ENCODE data around the gene PKD1. TPM values are rescaled to one million over a fixed set of nuclear protein-coding genes. Genes with fewer than 3 reads are reported as not detected.
A peak's percentile ranks its signal among the peaks of the same experiment; 100 is the strongest.
"Not testable (repeated sequence)": the region's sequence is repeated elsewhere in the genome, so short reads cannot be mapped to it uniquely, and the experiment has no call there.

PKD1 gene
- total RNA-seq, 2 donors from 2014 or later = 66.4 to 145 TPM

DNA sequence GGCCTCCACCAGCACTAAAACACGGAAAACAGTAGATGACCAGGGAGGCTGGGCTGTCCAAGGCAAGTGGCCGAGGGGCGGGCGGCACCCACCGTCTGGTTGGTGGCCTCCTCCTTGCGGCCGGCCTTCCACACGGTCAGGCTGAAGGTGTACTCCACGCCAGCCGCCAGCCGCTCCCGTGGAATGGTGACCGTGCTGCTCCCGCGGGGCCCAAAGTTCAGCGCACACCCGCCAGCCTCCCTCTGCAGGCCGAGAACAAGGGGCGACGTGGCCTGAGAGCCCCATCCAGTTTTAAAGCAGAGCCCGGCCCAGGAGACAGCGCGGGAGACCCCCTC is 27.9 kb downstream of the PKD1 start:
- DNase-seq (ENCODE audit: low spot score); H3K27ac Mint-ChIP-seq; ATAC-seq; H3K27me3 Mint-ChIP-seq; H3K4me1 Mint-ChIP-seq (ENCODE audit: low read depth in 2 of 2); H3K4me3 Mint-ChIP-seq; H3K9me3 Mint-ChIP-seq; H3K36me3 Mint-ChIP-seq: not testable (repeated sequence)

- not testable (repeated sequence) for H3K4me3 Mint-ChIP-seq; H3K4me1 Mint-ChIP-seq (ENCODE audit: low read depth in 2 of 2); H3K36me3 Mint-ChIP-seq; DNase-seq (ENCODE audit: low spot score); H3K27me3 Mint-ChIP-seq; ATAC-seq; H3K9me3 Mint-ChIP-seq; H3K27ac Mint-ChIP-seq
Observed at GRCh38 chr16:2107121-2107790, 28.4 kb downstream of the PKD1 start.

DNA sequence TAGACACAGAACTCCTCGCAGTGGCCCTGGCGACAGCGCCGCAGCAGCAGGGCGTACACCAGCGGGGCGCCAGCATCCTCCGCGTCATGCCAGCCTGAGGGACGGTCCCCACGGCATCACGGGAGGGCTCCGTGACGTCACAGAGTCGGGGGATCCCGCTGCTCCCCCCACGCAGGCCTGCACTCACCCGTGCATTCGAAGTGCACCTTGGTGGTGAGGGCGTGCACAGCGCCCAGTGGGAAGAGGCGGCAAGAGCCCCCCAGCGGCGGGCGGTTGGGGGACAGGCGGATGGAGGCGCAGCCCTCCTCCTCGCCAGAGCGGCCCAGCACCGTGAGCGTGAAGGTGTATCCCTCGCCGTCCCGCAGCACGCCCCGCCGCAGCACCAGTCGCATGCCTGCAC is 29.5 kb downstream of the PKD1 start:
- H3K36me3 Mint-ChIP-seq; H3K27me3 Mint-ChIP-seq; H3K27ac Mint-ChIP-seq; H3K4me1 Mint-ChIP-seq (ENCODE audit: low read depth in 2 of 2); DNase-seq (ENCODE audit: low spot score); H3K9me3 Mint-ChIP-seq; ATAC-seq; H3K4me3 Mint-ChIP-seq: not testable (repeated sequence)

DNA sequence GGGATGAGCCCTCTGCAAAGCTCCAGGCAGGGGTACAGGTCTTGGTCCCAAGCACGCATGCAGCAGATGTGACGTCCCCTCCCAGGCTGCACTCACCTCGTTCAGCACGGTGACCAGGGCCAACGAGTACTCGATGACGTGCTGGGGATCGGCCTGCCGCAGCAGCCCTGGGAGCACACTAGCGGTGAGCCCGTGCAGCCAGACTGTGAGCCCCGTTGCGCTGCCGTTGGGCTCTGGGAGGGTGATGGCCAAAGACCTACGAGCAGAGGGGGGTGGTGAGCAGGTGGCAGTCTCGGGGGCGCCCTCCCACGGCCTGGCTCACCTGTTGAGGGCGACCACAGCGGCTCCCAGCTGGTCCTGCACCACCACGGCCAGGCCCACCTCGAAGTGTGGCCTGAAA is 29.9 kb downstream of the PKD1 start:
- not testable (repeated sequence) for H3K4me1 Mint-ChIP-seq (ENCODE audit: low read depth in 2 of 2); DNase-seq (ENCODE audit: low spot score); H3K36me3 Mint-ChIP-seq; H3K9me3 Mint-ChIP-seq; H3K4me3 Mint-ChIP-seq; ATAC-seq; H3K27ac Mint-ChIP-seq; H3K27me3 Mint-ChIP-seq

DNA sequence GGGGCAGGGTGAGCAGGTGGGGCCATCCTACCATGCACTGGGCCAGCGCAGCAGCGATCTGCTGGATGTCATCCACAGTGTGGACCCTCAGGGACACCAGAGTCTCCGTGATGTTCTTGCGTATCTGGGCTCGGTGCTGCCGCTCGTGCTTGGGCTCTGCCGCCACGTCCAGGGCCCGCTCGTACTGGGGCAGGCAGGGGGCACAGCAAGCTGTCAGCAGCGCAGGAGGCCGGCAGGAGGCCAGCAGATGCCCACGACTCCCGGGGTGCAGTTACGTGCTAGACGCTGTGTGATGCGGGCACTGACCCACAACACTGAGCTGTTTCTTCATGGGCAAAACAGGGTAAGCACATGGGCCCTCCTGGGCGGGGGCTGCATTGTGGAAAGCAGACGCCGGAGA is 30.4 kb downstream of the PKD1 start:
- not testable (repeated sequence) for H3K4me3 Mint-ChIP-seq; H3K27me3 Mint-ChIP-seq; H3K4me1 Mint-ChIP-seq (ENCODE audit: low read depth in 2 of 2); H3K27ac Mint-ChIP-seq; ATAC-seq; DNase-seq (ENCODE audit: low spot score); H3K36me3 Mint-ChIP-seq; H3K9me3 Mint-ChIP-seq

DNA sequence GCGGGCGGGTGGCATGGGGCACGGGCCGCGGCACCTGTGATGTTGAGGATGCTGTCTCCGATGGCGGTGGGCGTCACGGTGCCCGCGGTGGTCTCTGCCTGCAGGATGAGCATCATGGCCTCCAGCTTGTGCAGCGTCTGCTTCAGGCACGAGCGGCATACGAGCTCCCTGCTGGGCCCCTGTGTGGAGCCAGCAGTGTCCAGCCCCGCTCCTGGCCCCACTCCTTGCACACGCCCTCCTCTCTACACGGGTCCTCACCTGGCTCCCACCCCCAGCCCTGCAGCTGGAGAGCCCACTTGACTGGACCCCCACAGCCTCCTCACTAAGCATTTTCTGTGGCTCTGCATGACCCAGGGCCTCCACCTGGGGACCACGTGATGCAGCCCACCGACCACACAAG is 31.2 kb downstream of the PKD1 start:
- ATAC-seq = not testable (repeated sequence)

GRCh38 chr16:2102471-2102870 is 33.2 kb downstream of the PKD1 start:
- no peak for DNase-seq (ENCODE audit: low spot score)
- Mint-ChIP-seq H3K9me3 (no peaks in the 10 kb centered on the region), H3K4me3 (no peak overlapping the region), H3K27me3 (no peaks in the 10 kb centered on the region), H3K27ac (no peak overlapping the region), H3K36me3 (no peaks in the 10 kb centered on the region), H3K4me1 (ENCODE audit: low read depth in 2 of 2) (no peaks in the 10 kb centered on the region)
- ATAC-seq = no peak

More for the DNA sequence above, 31.2 kb downstream of the PKD1 start:
- not testable (repeated sequence) for H3K27ac Mint-ChIP-seq; H3K36me3 Mint-ChIP-seq; H3K9me3 Mint-ChIP-seq; DNase-seq (ENCODE audit: low spot score); H3K4me3 Mint-ChIP-seq; H3K4me1 Mint-ChIP-seq (ENCODE audit: low read depth in 2 of 2); H3K27me3 Mint-ChIP-seq

DNA sequence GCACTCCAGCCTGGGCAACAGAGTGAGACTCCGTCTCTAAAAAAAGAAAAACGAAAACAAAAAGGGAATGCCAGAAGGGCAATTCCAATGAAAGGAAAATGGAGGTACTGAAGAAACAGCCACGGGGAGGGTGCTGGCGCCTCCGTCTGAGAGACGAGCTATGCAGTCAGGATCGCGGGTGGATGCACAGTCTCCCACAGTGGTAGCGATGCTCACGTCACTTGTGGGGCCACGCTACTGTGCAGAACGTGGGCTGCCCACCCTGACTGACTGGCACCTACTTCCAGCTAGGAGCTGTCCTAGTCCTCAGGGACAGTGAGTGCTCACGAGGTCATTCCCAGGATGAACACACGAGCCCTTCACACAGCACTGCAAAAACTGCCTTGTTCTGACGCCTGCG is 34.1 kb downstream of the PKD1 start:
- not testable (repeated sequence) for H3K36me3 Mint-ChIP-seq; DNase-seq (ENCODE audit: low spot score); H3K4me1 Mint-ChIP-seq (ENCODE audit: low read depth in 2 of 2); H3K27me3 Mint-ChIP-seq; H3K4me3 Mint-ChIP-seq; H3K9me3 Mint-ChIP-seq; ATAC-seq; H3K27ac Mint-ChIP-seq

DNA sequence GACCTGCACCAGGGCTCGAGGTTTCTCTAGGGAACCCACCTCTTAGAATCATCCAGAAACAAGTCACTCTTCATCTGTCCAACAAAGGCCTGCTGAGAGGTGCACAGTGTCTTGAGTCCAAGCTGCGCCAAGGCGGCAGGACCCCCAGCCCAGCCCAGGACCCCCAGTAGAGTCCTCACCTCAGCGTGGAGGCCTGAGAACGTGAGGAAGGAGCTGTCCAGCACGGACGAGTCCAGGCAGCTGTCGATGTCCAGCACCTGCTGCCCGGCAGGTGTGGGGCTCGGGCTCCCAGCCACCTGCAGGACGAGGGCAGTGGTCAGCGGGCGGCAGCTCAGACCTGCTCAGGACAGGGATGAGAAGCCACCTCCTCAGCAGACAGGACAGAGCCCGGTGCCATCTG is 38.0 kb downstream of the PKD1 start:
- H3K27ac Mint-ChIP-seq; ATAC-seq; H3K9me3 Mint-ChIP-seq; H3K36me3 Mint-ChIP-seq; H3K4me1 Mint-ChIP-seq (ENCODE audit: low read depth in 2 of 2); DNase-seq (ENCODE audit: low spot score); H3K27me3 Mint-ChIP-seq; H3K4me3 Mint-ChIP-seq: not testable (repeated sequence)

- Mint-ChIP-seq H3K9me3 (no peaks in the 10 kb centered on the region), H3K36me3 (no peaks in the 10 kb centered on the region), H3K4me3 (no peak overlapping the region), H3K4me1 (ENCODE audit: low read depth in 2 of 2) (no peaks in the 10 kb centered on the region), H3K27ac (no peak overlapping the region), H3K27me3 (no peaks in the 10 kb centered on the region)
- no peak for DNase-seq (ENCODE audit: low spot score)
- peak in 1 of 2 donors; percentile 43 for ATAC-seq
Observed at GRCh38 chr16:2096853-2097595, 38.7 kb downstream of the PKD1 start.

DNA sequence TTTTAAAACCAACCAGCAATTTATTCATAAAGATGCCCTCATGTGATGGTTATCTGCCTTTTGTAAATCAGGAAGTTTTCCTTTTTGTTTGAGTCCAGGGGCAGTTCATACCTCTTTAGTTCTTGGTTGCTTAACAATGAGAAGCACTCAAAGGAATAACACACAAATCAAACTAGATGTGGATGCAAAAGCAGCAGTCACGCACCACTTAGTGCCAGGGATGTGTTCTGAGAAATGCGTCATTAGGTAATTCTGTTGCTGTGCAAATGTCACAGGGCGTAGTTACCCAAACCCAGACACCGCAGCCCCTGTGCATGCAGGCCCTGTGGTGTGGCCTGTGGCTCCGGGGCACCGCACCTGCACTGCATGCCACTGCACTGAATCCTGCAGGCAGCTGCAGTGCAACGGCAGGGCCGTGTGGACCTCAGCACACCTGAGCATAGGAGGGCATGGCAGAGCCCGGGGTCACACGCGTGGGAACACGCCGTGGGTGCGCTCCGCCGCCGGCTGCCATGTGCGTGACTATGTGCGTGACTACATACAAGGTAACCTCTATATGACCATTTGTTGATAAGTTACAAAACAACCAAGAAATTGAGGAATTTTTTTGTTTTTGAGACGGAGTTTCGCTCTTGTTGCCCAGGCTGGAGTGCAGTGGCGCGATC is 39.6 kb downstream of the PKD1 start:
- Mint-ChIP-seq H3K27ac (no peak overlapping the region), H3K4me1 (ENCODE audit: low read depth in 2 of 2) (no peaks in the 10 kb centered on the region), H3K27me3 (no peaks in the 10 kb centered on the region), H3K9me3 (no peaks in the 10 kb centered on the region), H3K4me3 (no peak overlapping the region), H3K36me3 (no peaks in the 10 kb centered on the region)
- no peak for ATAC-seq
- no peak for DNase-seq (ENCODE audit: low spot score)

DNA sequence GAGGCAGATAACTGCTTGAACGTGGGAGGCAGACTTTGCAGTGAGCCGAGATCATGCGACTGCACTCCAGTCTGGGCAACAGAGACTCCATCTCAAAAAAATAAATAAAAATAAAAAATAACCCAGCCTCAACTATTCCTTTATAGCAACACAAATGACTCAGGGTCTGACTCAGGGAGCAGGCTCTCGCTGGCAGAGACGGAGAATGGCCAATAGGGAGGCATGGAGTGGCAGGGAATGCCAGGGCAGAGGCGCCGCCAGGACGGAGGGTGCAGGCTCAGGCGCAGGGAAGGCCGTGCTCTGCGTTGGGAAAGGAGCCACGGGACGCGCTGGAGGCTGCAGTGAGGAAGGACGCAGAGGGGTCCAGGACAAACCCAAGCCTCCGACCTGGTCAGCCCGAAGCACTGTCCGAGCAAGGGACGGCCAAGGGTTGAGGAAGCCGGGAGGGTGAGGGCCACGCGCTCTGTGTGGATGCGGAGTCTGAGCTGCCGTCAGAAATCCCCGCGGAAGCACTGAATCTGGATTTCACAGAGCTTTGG is 40.3 kb downstream of the PKD1 start:
- DNase-seq (ENCODE audit: low spot score) = no peak
- H3K4me3 Mint-ChIP-seq = no peak overlapping the region
- H3K36me3 Mint-ChIP-seq = no peaks in the 10 kb centered on the region
- H3K27me3 Mint-ChIP-seq = no peaks in the 10 kb centered on the region
- no peak for ATAC-seq
- no peaks in the 10 kb centered on the region for H3K9me3 Mint-ChIP-seq
- H3K4me1 Mint-ChIP-seq (ENCODE audit: low read depth in 2 of 2) = no peaks in the 10 kb centered on the region
- no peak overlapping the region for H3K27ac Mint-ChIP-seq

GRCh38 chr16:2093793-2094192 is 41.9 kb downstream of the PKD1 start:
- Mint-ChIP-seq H3K36me3 (no peaks in the 10 kb centered on the region), H3K4me1 (ENCODE audit: low read depth in 2 of 2) (no peaks in the 10 kb centered on the region), H3K4me3 (no peak overlapping the region), H3K9me3 (no peaks in the 10 kb centered on the region), H3K27me3 (no peaks in the 10 kb centered on the region), H3K27ac (no peak overlapping the region)
- ATAC-seq (no peak), DNase-seq (ENCODE audit: low spot score) (no peak)

- ATAC-seq (no peak), DNase-seq (ENCODE audit: low spot score) (no peak)
- Mint-ChIP-seq H3K27ac (no peak overlapping the region), H3K9me3 (no peaks in the 10 kb centered on the region), H3K36me3 (no peaks in the 10 kb centered on the region), H3K27me3 (no peaks in the 10 kb centered on the region), H3K4me1 (ENCODE audit: low read depth in 2 of 2) (no peaks in the 10 kb centered on the region), H3K4me3 (no peak overlapping the region)
Observed at GRCh38 chr16:2092866-2093265, 42.8 kb downstream of the PKD1 start.

Measured in natural killer cell treated with Interleukin-12 subunit alpha and Interleukin-12 subunit beta and Interleukin-15 and Interleukin-18, amount 100 ng/mL, for 72 hours (primary cell).